ENCODE results near the gene SUCO. TPM values are rescaled to one million over a fixed set of nuclear protein-coding genes. Genes with fewer than 3 reads are reported as not detected.
"Not testable (repeated sequence)": the region's sequence is repeated elsewhere in the genome, so short reads cannot be mapped to it uniquely, and the experiment has no call there.

Gene SUCO
- total RNA-seq, 4 donors from 2014 or later: 39.7 to 129 (median 93.9) TPM

DNA sequence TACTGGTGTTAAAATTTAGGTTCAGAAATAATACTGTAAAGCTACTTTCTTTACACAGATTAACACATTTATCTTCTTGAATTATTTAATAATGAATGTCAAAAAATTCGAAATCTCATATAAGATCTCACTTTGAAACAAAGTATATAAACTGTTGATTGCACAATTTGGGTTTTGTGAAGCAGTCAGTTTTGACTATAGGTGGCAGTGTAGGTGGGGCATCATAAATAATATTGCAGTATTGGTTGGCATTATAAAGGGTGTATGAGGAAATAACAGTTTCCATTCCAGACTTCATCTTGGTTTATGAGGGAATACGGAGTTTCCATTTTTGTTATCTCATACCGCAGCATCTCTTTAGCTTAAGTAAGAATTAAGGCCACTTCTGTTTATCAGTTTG, 49.9 kb downstream of the SUCO start:
- H3K4me1 ChIP-seq: no peaks in the 10 kb centered on the region
- intact Hi-C loops (cut with DNase I; ENCODE audit: low total_unique reads): no loop called here
- H3K36me3 ChIP-seq: no peaks in the 10 kb centered on the region
- H3K4me3 ChIP-seq: no peak overlapping the region
- H3K27ac ChIP-seq: no peak overlapping the region
- no peak for DNase-seq
- no peaks in the 10 kb centered on the region for H3K9me3 ChIP-seq
- TF ChIP-seq, protein P1, sequence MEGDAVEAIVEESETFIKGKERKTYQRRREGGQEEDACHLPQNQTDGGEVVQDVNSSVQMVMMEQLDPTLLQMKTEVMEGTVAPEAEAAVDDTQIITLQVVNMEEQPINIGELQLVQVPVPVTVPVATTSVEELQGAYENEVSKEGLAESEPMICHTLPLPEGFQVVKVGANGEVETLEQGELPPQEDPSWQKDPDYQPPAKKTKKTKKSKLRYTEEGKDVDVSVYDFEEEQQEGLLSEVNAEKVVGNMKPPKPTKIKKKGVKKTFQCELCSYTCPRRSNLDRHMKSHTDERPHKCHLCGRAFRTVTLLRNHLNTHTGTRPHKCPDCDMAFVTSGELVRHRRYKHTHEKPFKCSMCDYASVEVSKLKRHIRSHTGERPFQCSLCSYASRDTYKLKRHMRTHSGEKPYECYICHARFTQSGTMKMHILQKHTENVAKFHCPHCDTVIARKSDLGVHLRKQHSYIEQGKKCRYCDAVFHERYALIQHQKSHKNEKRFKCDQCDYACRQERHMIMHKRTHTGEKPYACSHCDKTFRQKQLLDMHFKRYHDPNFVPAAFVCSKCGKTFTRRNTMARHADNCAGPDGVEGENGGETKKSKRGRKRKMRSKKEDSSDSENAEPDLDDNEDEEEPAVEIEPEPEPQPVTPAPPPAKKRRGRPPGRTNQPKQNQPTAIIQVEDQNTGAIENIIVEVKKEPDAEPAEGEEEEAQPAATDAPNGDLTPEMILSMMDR (IDR thresholded peaks at IDR 0.05): no peak
- TF ChIP-seq POLR2A (IDR thresholded peaks at IDR 0.05): no peak
- H3K27me3 ChIP-seq: no peaks in the 10 kb centered on the region

DNA sequence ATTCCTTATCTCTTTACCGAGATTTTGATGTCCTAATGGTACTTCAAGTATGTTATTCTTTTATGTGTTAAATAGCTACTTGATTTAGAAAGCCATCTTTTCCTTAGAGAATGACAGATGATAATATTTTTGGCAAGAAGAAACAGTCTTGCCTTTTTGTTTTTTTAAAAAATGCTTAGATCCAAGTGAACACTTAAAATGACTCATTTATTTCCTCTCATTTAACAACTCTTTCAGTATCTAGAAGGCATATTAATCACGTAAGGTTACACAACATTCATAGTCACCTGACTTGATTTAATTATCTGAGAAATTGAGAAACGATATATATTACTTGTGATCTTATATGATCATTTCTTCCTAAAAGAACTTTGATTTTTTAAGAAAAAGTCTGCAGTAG, 52.4 kb downstream of the SUCO start:
- Histone ChIP-seq H3K27me3 (no peaks in the 10 kb centered on the region), H3K27ac (peak overlapping the region in 1 of 2 donors; percentile 9), H3K9me3 (no peaks in the 10 kb centered on the region), H3K4me3 (no peak overlapping the region), H3K36me3 (peaks cover 0 to 2% of the 10 kb centered on the region in 2 donors), H3K4me1 (no peaks in the 10 kb centered on the region)
- intact Hi-C loops (cut with DNase I; ENCODE audit: low total_unique reads): no loop called here
- TF ChIP-seq POLR2A (IDR thresholded peaks at IDR 0.05): no peak
- TF ChIP-seq, protein P1 (IDR thresholded peaks at IDR 0.05): no peak
- DNase-seq: no peak

DNA sequence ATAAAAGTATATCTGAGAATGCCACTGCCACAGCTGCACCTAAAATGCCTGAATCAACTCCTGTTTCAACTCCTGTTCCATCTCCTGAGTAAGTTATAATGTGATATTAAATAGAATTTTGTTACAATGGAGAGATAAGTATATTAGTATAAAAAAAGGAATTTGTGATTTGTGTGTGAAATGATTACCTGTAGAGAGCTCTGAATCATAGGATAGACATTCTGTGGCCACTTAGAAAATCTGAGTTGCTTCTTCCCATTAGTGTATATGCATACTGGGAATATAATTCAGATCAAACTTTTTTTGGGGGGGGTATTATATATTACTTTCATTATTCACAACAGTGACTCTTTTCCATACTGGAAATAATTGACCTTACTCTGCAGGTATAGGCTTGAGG, 52.9 kb downstream of the SUCO start:
- H3K9me3 ChIP-seq: no peaks in the 10 kb centered on the region
- no peak overlapping the region for H3K27ac ChIP-seq
- H3K36me3 ChIP-seq: peaks cover 0 to 2% of the 10 kb centered on the region in 2 donors
- TF ChIP-seq POLR2A (IDR thresholded peaks at IDR 0.05): no peak
- TF ChIP-seq, protein P1 (IDR thresholded peaks at IDR 0.05): no peak
- intact Hi-C loops (cut with DNase I; ENCODE audit: low total_unique reads): no loop called here
- no peak overlapping the region for H3K4me3 ChIP-seq
- H3K4me1 ChIP-seq: no peaks in the 10 kb centered on the region
- H3K27me3 ChIP-seq: no peaks in the 10 kb centered on the region
- DNase-seq: no peak

DNA sequence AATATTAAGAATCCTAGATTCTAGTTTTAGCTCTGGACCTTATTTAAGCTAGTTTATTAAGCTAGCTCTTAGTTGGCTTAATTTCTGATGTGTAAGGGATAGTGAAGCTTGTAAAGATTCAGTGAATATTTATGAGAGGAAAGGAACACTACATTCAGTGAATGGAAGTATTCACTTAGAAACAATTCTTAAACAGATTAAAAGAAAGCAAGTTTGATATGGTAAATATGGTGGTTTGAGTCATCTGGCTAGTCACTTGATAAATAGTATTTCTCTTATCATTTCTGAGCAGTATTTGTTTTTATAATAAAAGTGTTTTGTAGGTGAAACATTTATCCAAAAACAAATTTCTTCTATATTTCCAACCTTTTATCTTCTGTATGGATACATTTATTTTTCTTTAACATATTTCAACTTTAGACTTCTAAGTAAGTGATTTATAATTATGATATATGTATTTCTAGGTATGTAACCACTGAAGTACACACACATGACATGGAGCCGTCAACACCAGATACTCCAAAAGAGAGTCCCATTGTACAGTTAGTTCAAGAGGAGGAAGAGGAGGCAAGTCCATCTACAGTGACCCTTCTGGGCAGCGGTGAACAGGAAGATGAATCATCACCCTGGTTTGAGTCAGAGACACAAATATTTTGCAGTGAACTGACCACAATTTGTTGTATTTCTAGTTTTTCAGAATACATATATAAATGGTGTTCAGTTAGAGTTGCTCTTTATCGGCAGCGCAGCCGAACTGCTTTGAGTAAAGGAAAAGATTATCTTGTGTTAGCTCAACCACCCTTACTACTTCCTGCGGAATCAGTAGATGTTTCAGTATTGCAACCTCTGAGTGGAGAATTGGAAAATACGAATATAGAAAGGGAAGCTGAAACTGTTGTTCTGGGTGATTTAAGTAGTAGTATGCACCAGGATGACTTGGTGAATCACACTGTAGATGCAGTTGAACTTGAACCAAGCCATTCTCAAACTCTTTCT, 55.6 kb downstream of the SUCO start:
- Histone ChIP-seq H3K4me1 (no peaks in the 10 kb centered on the region), H3K27me3 (no peaks in the 10 kb centered on the region), H3K27ac (no peak overlapping the region), H3K9me3 (no peaks in the 10 kb centered on the region), H3K4me3 (no peak overlapping the region), H3K36me3 (peaks cover 0 to 2% of the 10 kb centered on the region in 2 donors)
- TF ChIP-seq, protein P1 (IDR thresholded peaks at IDR 0.05): no peak
- TF ChIP-seq POLR2A (IDR thresholded peaks at IDR 0.05): no peak
- no peak for DNase-seq
- intact Hi-C loops (cut with DNase I; ENCODE audit: low total_unique reads): no loop called here

DNA sequence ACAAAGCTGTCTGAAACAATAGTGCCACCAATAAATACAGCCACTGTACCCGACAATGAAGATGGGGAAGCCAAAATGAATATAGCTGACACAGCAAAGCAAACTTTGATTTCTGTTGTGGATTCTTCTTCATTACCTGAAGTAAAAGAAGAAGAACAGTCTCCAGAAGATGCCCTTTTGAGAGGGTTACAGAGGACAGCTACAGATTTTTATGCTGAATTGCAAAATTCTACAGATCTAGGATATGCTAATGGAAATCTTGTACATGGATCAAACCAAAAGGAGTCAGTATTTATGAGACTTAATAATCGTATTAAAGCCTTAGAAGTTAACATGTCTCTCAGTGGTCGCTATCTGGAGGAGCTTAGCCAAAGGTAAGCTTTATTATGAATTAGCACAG, 56.6 kb downstream of the SUCO start:
- Histone ChIP-seq H3K4me1 (no peaks in the 10 kb centered on the region), H3K4me3 (no peak overlapping the region), H3K36me3 (peaks cover 0 to 2% of the 10 kb centered on the region in 2 donors), H3K27me3 (no peaks in the 10 kb centered on the region), H3K9me3 (no peaks in the 10 kb centered on the region), H3K27ac (no peak overlapping the region)
- DNase-seq: no peak
- intact Hi-C loops (cut with DNase I; ENCODE audit: low total_unique reads): no loop called here
- TF ChIP-seq, protein P1 (IDR thresholded peaks at IDR 0.05): no peak
- TF ChIP-seq POLR2A (IDR thresholded peaks at IDR 0.05): no peak

DNA sequence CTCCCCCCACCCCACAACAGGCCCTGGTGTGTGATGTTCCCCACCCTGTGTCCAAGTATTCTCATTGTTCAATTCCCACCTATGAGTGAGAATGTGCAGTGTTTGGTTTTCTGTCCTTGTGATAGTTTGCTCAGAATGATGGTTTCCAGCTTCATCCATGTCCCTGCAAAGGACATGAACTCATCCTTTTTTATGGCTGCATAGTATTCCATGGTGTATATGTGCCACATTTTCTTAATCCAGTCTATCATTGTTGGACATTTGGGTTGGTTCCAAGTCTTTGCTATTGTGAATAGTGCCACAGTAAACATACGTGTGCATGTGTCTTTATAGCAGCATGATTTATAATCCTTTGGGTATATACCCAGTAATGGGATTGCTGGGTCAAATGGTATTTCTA, 58.5 kb downstream of the SUCO start:
- not testable (repeated sequence) for H3K27ac ChIP-seq

DNA sequence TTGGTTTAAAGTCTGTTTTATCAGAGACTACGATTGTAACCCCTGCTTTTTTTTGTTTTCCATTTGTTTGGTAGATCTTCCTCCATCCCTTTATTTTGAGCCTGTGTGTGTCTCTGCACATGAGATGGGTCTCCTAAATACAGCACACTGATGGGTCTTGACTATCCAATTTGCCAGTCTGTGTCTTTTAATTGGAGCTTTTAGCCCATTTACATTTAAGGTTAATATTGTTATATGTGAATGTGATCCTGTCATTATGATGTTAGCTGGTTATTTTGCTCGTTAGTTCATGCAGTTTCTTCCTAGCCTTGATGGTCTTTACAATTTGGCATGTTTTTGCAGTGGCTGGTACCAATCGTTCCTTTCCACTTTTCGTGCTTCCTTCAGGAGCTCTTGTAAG, 62.1 kb downstream of the SUCO start:
- H3K4me1 ChIP-seq; H3K36me3 ChIP-seq; H3K27me3 ChIP-seq; H3K4me3 ChIP-seq; DNase-seq; H3K9me3 ChIP-seq; H3K27ac ChIP-seq; intact Hi-C loops (cut with DNase I; ENCODE audit: low total_unique reads): not testable (repeated sequence)

More for the DNA sequence above, 58.5 kb downstream of the SUCO start:
- DNase-seq; intact Hi-C loops (cut with DNase I; ENCODE audit: low total_unique reads); H3K27me3 ChIP-seq; H3K4me3 ChIP-seq; H3K4me1 ChIP-seq; H3K36me3 ChIP-seq; H3K9me3 ChIP-seq: not testable (repeated sequence)

DNA sequence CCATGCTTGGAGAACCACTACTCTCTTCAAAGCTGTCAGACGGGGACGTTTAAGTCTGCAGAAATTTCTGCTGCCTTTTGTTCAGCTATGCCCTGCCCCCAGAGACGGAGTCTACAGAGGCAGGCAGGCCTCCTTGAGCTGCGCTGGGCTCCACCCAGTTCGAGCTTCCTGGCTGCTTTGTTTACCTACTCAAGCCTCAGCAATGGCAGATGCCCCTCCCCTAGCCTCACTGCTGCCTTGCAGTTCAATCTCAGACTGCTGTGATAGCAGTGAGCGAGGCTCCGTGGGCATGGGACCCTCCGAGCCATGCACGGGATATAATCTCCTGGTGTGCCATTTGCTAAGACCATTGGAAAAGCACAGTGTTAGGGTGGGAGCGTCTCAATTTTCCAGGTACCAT, 63.8 kb downstream of the SUCO start:
- intact Hi-C loops (cut with DNase I; ENCODE audit: low total_unique reads); H3K27ac ChIP-seq; H3K9me3 ChIP-seq; H3K36me3 ChIP-seq; H3K27me3 ChIP-seq; H3K4me3 ChIP-seq; H3K4me1 ChIP-seq; DNase-seq: not testable (repeated sequence)

All from uterus (tissue), 4 donors.